ENCODE measurements around the gene RASA4. TPM values are rescaled to one million over a fixed set of nuclear protein-coding genes. Genes with fewer than 3 reads are reported as not detected.
"Not testable (repeated sequence)": the region's sequence is repeated elsewhere in the genome, so short reads cannot be mapped to it uniquely, and the experiment has no call there.

The RASA4 gene
- total and polyA plus RNA-seq, 8 donors = 8.7 to 128 (median 23.3) TPM

DNA sequence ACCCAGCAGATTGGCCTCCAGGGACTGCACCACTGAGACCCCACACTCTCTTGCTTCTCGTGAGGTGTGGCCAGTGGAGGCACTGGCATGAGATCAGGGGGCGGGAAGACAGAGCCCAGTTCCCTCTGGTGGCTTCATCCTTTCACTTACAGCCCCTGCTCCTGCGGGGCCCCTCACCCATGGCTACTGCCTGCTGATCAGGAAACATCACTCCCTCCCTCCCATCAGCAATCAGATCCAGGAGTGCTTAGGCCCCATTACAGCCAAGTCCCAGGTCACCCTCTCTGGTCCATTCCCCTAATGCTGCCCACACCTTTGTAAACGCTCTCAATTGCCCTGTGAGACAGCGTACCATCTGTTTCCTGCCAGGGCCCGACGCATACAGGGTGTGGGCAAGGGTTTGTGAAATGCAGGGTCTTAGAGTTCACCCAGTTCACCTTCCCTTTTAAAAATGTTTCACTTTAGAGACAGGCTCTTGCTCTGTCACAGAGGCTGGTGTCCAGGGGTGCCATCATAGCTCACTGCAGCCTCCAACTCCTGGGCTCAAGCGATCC is 81.4 kb downstream of the RASA4 start:
- H3K36me3 ChIP-seq; H3K4me3 ChIP-seq; H3K27me3 ChIP-seq; H3K4me1 ChIP-seq; H3K27ac ChIP-seq; FAIRE-seq; H3K9me3 ChIP-seq; DNase-seq; intact Hi-C loops (cut with DNase I): not testable (repeated sequence)
- 66 to 93% methylated on average over 2 to 4 of the region's 8 CpGs for WGBS, 2 donors
- peak in 1 of 4 donors; percentile 20 for ATAC-seq

DNA sequence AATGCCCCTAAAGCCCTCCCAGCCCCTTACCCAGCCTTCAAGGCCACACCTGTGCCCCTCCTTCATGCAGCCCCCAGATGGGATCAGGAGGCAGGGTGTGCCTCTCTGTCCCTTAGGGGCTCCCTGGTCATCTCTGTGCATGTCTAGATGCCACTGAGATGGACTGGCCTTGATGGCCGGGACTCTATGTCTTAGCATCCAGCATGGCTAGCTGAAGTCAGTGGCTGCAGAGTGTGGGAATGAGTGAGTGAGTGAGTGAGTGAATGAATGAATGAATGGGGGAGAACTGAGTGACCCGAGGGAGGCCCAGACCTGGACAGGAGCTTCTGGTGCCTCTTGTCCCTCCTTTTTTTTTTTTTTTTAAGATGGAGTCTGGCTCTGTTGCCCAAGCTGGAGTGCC is 84.4 kb downstream of the RASA4 start:
- FAIRE-seq; ATAC-seq; intact Hi-C loops (cut with DNase I); H3K27ac ChIP-seq; H3K4me1 ChIP-seq; H3K27me3 ChIP-seq; H3K4me3 ChIP-seq; H3K9me3 ChIP-seq; H3K36me3 ChIP-seq: not testable (repeated sequence)
- WGBS, 2 donors = 91 to 98% methylated on average over 2 of the region's 2 CpGs
- DNase-seq = peak in 1 of 6 donors; percentile 10

DNA sequence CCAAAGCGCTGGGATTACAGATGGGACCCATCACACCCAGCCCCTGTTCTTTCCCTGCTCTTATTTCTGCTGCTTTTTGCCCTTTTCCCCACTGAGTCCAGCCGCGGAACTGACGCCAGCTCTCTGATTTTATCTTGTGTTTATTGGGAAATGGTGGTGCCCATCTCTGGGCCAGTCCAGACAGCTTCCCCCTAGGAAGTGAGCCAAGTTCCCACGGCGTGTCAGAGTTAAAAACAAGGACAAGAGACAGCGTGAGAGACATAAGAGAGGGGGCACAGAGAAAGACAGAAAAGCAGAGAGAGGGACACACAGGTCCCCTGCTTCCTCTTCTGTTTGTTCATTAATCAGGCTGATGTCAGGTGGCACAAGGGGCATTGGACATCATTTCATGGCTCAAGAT is 85.0 kb downstream of the RASA4 start:
- H3K27ac ChIP-seq; FAIRE-seq; ATAC-seq; H3K9me3 ChIP-seq; DNase-seq; H3K4me3 ChIP-seq; H3K36me3 ChIP-seq; H3K4me1 ChIP-seq; H3K27me3 ChIP-seq; intact Hi-C loops (cut with DNase I): not testable (repeated sequence)
- WGBS, 2 donors = no CpG with 5 or more reads among the region's 7 CpGs

DNA sequence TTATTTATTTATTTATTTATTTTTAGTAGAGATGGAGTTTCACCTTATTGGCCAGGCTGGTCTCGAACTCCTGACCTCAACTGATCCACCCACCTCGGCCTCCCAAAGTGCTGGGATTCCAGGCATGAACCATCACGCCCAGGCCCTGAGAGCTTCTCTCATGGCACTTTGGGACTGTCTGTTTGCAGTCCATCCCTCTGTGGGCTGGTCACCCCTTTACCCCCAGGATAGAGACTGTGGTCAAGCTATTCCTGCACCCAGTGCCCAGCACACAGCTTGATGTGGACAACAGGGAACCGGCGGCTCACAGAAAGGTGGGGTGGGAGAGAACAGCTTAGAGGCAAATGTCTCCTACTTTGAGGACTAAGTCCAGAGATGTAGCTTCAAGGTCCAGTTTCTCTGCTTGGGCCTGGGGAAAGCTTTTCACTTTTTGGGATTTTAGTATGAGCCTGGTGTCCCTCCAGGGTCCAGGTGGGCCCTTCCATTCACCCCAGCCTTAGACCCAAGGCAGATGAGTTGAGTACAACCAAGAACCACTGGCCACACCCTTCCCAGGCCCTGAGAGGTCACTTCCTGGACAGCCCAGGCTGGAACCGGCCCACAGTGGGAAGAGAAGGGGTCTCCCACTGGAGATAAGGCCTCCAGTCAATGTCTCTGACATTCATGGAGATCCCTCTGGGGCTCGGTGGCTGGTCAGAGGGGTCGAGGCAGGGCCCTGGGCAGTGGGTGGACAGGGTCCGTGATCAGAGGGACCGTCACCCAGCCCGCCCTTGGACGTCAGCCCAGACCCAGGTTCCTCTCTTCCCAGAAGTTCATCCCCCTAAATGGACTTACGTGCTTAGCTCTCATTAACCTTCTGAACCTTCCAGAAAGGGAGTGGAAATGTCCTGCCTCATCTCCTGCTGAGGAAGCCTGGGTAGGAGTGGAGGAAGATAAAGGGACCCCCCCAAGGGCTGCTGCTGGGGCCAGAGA is 88.4 kb downstream of the RASA4 start:
- H3K4me1 ChIP-seq; H3K27ac ChIP-seq; H3K36me3 ChIP-seq; H3K4me3 ChIP-seq; ATAC-seq; H3K9me3 ChIP-seq; intact Hi-C loops (cut with DNase I); H3K27me3 ChIP-seq; FAIRE-seq: not testable (repeated sequence)
- WGBS, 2 donors = 98 to 100% methylated on average over 1 to 3 of the region's 13 CpGs
- DNase-seq = peak in 1 of 6 donors; percentile 31

DNA sequence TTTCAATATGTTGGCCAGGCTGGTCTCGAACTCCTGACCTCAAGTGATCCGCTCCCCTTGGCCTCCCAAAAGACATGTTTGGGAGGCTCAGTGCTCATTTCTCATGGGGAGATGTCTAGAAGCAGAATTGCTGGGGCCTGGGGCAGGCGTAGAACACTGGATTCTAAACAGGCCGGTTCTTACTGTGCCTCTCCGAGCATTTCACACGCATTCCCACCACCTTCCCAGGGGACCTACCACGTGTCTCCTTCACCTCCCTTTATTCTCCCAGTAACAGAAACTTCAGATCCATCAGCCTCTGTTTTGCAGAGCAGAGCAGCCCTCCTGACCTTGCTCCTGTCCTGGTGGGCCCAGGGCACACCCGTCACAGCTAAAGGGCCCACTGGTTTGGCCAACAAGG is 89.4 kb downstream of the RASA4 start:
- 65 to 88% methylated on average over 1 of the region's 8 CpGs for WGBS, 2 donors
- DNase-seq = peak in 1 of 6 donors; percentile 17
- ATAC-seq; H3K9me3 ChIP-seq; H3K4me1 ChIP-seq; H3K27ac ChIP-seq; H3K4me3 ChIP-seq; intact Hi-C loops (cut with DNase I); FAIRE-seq; H3K36me3 ChIP-seq; H3K27me3 ChIP-seq: not testable (repeated sequence)

DNA sequence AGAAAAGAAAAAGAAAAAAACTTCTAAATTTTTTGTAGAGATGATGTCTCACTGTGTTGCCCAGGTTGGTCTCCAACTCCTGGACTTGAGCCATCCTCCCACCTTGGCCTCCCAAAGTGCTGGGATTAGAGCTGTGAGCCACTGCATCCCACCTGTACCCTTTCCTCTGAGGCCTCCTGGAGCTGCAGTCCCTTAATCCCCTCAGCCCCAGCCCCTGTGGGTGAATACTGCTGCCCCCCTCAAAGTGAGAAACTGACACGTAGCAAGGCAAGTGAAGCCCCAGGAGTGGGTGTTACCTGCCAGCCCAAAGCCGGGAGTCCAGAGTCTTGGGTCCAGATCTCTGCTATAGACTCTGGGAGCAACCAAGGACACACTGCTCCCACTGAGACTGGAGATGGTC is 91.8 kb downstream of the RASA4 start:
- ATAC-seq = peak in 2 of 4 donors; percentile 5 to 8

More for the DNA sequence above, 91.8 kb downstream of the RASA4 start:
- H3K27ac ChIP-seq; H3K4me1 ChIP-seq; FAIRE-seq; H3K9me3 ChIP-seq; H3K4me3 ChIP-seq; H3K36me3 ChIP-seq; intact Hi-C loops (cut with DNase I); H3K27me3 ChIP-seq: not testable (repeated sequence)
- peak in 2 of 6 donors; percentile 33 to 39 for DNase-seq
- WGBS, 2 donors = 21 to 29% methylated on average over 1 of the region's 2 CpGs

Other genes with a start within 250 kb of the RASA4 start
- gene PRKRIP1, start 220.4 kb downstream of the RASA4 start, total RNA-seq = 10 to 100 TPM in 4 of 6 donors, 1 to 10 TPM in 2; 9.1 to 13.8 (median 10.8) TPM
- gene PRKRIP1, start 220.4 kb downstream of the RASA4 start, polyA plus RNA-seq = 10 to 100 TPM; 34.3 to 40.1 TPM
- gene ORAI2, start 183.2 kb downstream of the RASA4 start, total RNA-seq = 10 to 100 TPM in 2 of 6 donors, 1 to 10 TPM in 4; 4.8 to 13.5 (median 7.1) TPM
- 1 to 10 TPM; 4.1 to 8.6 TPM for gene ORAI2, start 183.2 kb downstream of the RASA4 start, polyA plus RNA-seq
- 1 to 10 TPM; 3.5 to 6.9 (median 5.3) TPM for gene ALKBH4, start 151.9 kb downstream of the RASA4 start, total RNA-seq
- gene ALKBH4, start 151.9 kb downstream of the RASA4 start, polyA plus RNA-seq = 1 to 10 TPM; 7.3 to 9.3 TPM
- 1 to 10 TPM; 5.1 to 9.3 (median 7.6) TPM for gene LRWD1, start 151.8 kb downstream of the RASA4 start, total RNA-seq
- 10 to 100 TPM; 12.3 to 18.4 TPM for gene LRWD1, start 151.8 kb downstream of the RASA4 start, polyA plus RNA-seq
- 10 to 100 TPM; 16.5 to 20.6 (median 17.7) TPM for gene POLR2J, start 137.8 kb downstream of the RASA4 start, total RNA-seq
- gene POLR2J, start 137.8 kb downstream of the RASA4 start, polyA plus RNA-seq = 10 to 100 TPM; 56.3 to 59.8 TPM
- 10 to 100 TPM in 2 of 6 donors, 1 to 10 TPM in 4; 7.8 to 12.9 (median 8.4) TPM for gene RASA4B, start 99.0 kb downstream of the RASA4 start, total RNA-seq
- gene RASA4B, start 99.0 kb downstream of the RASA4 start, polyA plus RNA-seq = 10 to 100 TPM; 39.2 to 93.4 TPM
- gene UPK3BL2, start 73.1 kb downstream of the RASA4 start, total RNA-seq = 10 to 100 TPM in 1 of 6 donors, 1 to 10 TPM in 5; 6.0 to 10.9 (median 6.7) TPM
- gene UPK3BL2, start 73.1 kb downstream of the RASA4 start, polyA plus RNA-seq = 10 to 100 TPM; 20.3 to 38.4 TPM
- gene SPDYE2, start 65.5 kb downstream of the RASA4 start, total RNA-seq = under 1 TPM in 4 of 6 donors, not detected in 2; 0.12 to 0.19 (median 0.13) TPM
- under 1 TPM; 0.21 to 0.34 TPM for gene SPDYE2, start 65.5 kb downstream of the RASA4 start, polyA plus RNA-seq
- 10 to 100 TPM in 5 of 6 donors, 1 to 10 TPM in 1; 8.3 to 18.8 (median 11.9) TPM for gene POLR2J3, start 44.2 kb downstream of the RASA4 start, total RNA-seq
- 100 to 1,000 TPM in 1 of 2 donors, 10 to 100 TPM in 1; 49.5 to 116 TPM for gene POLR2J3, start 44.2 kb downstream of the RASA4 start, polyA plus RNA-seq
- gene UPK3BL1, start 26.0 kb upstream of the RASA4 start, total RNA-seq = 10 to 100 TPM in 2 of 6 donors, 1 to 10 TPM in 4; 2.9 to 11.8 (median 5.5) TPM
- gene UPK3BL1, start 26.0 kb upstream of the RASA4 start, polyA plus RNA-seq = 100 to 1,000 TPM in 1 of 2 donors, 10 to 100 TPM in 1; 72.2 to 168 TPM
- gene SPDYE2B, start 33.6 kb upstream of the RASA4 start, total RNA-seq = not detected
- not detected for gene SPDYE2B, start 33.6 kb upstream of the RASA4 start, polyA plus RNA-seq
- gene POLR2J2, start 54.9 kb upstream of the RASA4 start, total RNA-seq = 1 to 10 TPM; 1.4 to 9.7 (median 3.7) TPM
- 1 to 10 TPM; 5.1 to 6.1 TPM for gene POLR2J2, start 54.9 kb upstream of the RASA4 start, polyA plus RNA-seq
- gene FAM185A, start 132.2 kb upstream of the RASA4 start, total RNA-seq = 1 to 10 TPM; 3.8 to 7.4 (median 5.0) TPM
- 1 to 10 TPM; 3.2 to 3.5 TPM for gene FAM185A, start 132.2 kb upstream of the RASA4 start, polyA plus RNA-seq

All from pancreas (tissue), 10 donors.